ENCODE results near the gene UBTD1.
"Not testable (repeated sequence)": the region's sequence is repeated elsewhere in the genome, so short reads cannot be mapped to it uniquely, and the experiment has no call there.

UBTD1 gene

GRCh38 chr10:97540669-97541500 is 42.2 kb downstream of the UBTD1 start:
- no peak for DNase-seq

- DNase-seq: peak; percentile 62
These were observed 43.7 kb downstream of the UBTD1 start for GRCh38 chr10:97542169-97543024.

GRCh38 chr10:97543025-97543546 is 44.4 kb downstream of the UBTD1 start:
- DNase-seq: peak; percentile 76

DNA sequence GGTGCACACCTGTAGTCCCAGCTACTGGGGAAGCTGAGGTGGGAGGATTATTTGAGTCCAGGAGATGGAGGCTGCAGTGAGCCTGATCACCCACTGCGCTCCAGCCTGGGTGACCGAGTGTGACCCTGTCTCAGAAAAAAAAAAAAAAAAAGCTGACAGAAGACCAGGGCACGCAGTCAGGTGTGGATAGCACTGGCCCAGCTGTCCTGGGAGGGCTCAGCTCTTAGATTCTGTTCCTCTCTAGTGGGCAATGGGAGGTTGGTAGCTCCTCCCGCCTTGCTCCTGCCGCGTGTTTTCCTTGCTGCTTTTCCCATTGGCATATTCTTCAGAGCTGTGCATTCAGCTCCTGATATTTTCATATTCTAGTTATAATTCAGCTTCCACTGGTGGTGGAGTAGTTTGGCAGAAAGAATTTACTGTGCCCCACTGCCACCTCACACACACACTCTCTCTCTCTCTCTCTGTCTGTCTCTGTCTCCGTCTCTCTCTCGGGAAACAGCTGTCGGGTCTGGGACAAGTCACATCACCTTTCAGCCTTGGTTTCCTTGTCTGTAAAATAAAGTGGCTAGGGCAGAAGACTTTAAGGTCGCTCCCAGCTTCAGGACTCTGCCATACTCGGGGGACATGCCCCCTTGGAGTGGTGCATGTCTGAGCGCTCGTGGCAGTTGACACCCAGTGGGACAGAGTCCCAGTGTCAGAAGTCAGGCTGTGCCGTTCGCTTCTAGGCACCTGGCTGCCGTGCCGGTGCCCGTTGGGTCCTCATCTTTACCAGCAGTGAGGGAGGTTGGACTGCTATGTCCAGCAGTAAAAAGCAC is 47.9 kb downstream of the UBTD1 start:
- no peak for DNase-seq

GRCh38 chr10:97547271-97547600 is 48.5 kb downstream of the UBTD1 start:
- no peak for DNase-seq

GRCh38 chr10:97547962-97548361 is 49.2 kb downstream of the UBTD1 start:
- DNase-seq: no peak

- DNase-seq: no peak
These were observed 50.2 kb downstream of the UBTD1 start for GRCh38 chr10:97548828-97549455.

DNA sequence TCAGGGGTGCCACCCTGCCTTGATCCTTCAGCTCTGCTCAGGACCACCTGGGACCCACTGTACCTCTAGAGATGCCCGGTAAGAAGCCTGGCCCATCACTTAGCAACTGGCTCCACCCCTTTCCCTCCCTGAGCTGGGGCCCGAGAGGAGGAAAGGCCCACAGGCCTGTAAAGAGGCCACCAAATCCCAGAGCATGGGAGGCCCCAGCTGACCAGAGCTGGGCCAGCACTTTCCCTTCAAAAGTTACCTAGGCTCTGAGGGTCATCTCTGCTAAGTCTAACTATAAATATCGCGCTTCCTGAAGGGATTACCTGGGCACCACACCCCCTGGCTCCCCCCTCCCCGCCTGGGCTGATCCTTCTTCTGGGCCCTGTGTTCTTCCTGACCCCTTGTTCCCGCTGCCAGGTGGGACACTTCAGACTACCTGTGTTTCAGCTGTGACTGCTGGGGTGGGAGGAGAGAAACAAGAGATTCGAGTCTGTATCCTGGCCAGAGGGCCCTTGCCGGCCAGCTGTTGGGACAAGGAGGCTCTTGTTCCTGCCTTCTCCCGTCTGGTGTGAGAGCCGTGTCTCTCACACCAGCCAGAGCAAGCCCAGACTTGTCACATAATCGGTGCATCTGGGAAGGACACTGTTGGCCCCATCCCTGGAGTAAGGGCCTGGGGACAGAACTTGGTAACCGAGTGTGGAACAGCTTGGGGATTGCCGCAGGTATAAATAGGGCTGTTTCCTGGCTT is 51.0 kb downstream of the UBTD1 start:
- DNase-seq: no peak

- no peak for DNase-seq
These were observed 51.8 kb downstream of the UBTD1 start for GRCh38 chr10:97550336-97551149.

- DNase-seq: no peak
These were observed 52.5 kb downstream of the UBTD1 start for GRCh38 chr10:97551271-97551670.

- peak; percentile 72 for DNase-seq
These were observed 54.9 kb downstream of the UBTD1 start for GRCh38 chr10:97553575-97554031.

- DNase-seq: not testable (repeated sequence)
These were observed 55.6 kb downstream of the UBTD1 start for GRCh38 chr10:97554336-97554735.

- DNase-seq: not testable (repeated sequence)
These were observed 56.8 kb downstream of the UBTD1 start for GRCh38 chr10:97555541-97555940.

DNA sequence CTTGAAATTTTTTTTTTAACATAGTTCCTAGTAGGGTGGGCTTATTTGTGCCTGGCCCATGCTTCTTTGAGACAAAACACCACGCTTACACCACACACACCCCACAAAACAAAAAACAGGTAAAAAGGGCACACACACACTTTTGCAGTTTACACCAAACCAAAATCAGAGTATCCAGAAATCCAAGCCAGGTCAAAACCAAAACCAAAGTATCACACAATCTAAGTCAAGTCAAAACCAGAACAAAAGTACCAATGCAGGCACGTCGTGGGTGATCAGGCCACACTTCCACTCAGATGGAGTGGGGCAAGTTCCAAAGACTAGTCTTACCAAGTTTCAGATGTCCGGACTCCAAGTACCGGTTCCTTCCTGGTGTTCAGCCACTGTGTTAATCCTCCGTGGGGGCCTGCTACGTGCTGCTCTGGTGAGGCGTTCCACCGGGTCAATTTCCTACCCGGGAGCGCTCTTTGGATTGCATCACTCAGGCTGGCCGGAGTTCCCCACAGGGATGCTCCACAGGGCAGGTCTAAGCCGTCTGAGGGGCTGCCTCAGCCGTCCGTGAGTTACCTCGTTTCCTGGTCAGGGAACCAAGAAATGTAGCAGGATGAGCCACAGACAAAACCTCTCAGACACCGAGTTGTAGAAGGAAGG is 62.1 kb downstream of the UBTD1 start:
- not testable (repeated sequence) for DNase-seq

DNA sequence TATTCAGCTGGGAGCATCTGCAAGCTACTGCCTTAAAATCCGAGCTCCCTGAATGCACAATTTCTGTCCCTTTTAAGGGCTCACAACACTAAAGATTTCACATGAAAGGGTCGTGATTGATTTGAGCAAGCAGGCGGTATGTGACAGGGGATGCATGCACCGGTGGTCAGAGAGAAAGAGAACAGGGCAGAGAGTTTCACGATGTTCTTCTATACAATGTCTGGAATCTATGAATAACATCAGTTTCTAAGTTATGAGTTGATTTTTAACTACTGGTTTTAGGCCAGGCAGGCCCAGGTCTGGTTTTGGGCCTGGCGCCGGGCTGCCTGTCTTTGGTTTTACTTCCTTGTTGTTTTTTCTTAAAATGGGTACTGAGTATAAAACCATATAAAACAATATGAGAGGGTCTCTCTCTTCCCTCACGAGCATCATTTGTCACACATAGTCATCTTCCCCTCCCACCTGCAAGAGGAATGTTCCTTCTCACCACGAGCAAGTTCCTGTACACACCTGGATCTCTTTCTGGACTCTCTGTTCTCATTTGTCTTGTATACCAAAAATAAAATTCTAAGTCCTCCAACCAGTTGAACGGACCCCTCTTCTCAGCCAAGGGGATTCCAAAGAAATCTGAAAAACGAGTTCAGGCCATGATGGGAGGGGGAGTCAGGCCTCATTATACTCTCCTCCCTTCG is 62.8 kb downstream of the UBTD1 start:
- not testable (repeated sequence) for DNase-seq

DNA sequence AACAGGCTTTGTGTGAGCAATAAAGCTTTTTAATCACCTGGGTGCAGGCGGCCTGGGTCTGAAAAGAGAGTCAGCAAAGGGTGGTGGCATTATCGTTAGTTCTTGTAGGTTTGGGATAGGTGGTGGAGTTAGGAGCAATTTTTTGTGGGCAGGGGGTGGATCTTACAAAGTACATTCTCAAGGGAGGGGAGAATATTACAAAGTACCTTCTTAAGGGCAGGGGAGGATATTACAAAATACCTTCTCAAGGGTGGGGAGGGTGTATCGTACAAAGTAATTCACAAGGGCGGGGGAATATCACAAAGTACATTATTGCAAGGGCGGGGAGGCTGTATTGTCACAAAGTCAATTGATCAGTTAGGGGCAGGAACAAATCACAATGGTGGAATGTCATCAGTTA is 63.6 kb downstream of the UBTD1 start:
- not testable (repeated sequence) for DNase-seq

DNA sequence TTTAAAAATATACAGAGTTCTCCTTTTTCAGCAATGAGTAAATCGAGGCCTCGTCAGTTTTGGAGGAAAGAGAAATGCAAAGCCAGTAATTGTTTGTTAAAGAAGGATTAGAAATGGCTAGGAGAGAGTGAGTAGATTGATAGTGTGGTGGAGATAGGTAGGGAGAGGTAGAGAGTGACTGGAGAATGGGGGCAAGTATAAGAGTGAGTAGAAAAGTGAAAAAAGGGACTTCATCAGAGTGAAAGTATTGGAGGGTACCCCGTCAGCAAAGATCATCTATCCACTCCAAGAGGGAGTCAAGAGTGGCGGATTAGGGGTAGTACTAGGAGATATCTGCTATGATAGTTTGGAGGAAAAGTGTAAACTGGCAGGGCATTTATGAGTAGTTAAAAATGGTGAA is 64.6 kb downstream of the UBTD1 start:
- DNase-seq: no peak

DNA sequence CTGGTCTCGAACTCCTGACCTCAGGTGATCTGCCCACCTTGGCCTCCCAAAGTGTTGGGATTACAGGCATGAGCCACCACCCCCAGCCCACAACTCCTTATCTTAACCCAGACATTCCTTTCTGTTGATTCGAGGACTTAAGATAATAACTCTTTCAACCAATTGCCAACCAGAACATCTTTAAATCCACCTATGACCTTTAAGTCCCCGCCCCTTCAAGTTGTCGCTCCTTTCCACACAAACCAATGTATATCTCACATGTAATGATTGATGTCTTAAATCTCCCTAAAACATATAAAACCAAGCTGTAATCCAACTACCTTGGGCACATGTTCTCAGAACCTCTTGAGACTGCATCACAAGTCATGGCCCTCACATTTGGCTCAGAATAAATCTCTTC is 66.1 kb downstream of the UBTD1 start:
- no peak for DNase-seq

DNA sequence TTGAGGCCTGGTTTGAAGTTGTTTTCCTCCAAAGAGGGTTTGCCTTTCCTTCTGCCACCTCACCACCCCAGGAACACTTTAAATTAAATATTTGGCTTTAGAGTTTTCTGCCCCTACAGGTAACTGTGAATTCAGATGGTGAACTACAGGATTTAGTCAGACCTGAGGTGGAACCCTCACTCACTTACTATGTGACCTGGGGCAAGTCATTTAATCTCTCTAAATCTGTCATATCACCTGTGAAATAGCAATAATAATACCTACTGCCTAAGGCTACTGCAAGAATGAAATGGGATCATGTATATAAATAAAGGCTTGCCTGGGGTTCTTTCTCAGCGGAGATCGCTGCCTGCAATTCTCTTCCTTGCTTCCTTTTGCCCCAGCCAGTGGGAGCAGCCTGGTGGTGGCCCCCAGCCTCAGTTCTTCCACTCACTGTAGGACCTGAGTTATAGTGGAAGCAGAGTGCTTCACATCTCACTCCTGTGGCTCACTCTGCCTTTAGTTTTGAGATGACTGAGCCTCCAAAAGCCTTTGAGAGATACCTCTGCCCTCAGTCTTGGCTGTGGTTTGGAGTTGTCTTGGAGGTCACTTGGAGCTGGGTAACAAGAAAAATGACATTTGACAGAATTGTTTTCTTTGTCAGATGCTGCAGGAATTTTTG is 67.7 kb downstream of the UBTD1 start:
- no peak for DNase-seq
